Caki2 (cell line): ENCODE results near the gene GNAS-AS1. TPM values are rescaled to one million over a fixed set of nuclear protein-coding genes. Genes with fewer than 3 reads are reported as not detected.
"Not testable (repeated sequence)": the region's sequence is repeated elsewhere in the genome, so short reads cannot be mapped to it uniquely, and the experiment has no call there.

ENCODE experiments used
- DNase-seq: peaks from one replicate; pipeline ENCODE4 v3.0.0-alpha.2; 2015; ENCODE audit warnings: low read depth
- in situ Hi-C: cut with HindIII; loops from 2 replicates; pipeline ENCODE4 v1.10.0; 2016; ENCODE audit warnings: low sequenced_read_pairs, low pct_unique_long_range_greater_than_20kb, mixed read lengths
- total RNA-seq: library from RNA; depleted of rRNA; stranded (reverse); fragments of >200 nt; shearing (Covaris generic); gene quantifications from 2 replicates; pipeline ENCODE4 v1.2.3, GENCODE V29; 2014; ENCODE audit warnings: low replicate concordance

Gene GNAS-AS1
- total RNA-seq, 1 experiment from 2014 or later: 3.1 TPM

DNA sequence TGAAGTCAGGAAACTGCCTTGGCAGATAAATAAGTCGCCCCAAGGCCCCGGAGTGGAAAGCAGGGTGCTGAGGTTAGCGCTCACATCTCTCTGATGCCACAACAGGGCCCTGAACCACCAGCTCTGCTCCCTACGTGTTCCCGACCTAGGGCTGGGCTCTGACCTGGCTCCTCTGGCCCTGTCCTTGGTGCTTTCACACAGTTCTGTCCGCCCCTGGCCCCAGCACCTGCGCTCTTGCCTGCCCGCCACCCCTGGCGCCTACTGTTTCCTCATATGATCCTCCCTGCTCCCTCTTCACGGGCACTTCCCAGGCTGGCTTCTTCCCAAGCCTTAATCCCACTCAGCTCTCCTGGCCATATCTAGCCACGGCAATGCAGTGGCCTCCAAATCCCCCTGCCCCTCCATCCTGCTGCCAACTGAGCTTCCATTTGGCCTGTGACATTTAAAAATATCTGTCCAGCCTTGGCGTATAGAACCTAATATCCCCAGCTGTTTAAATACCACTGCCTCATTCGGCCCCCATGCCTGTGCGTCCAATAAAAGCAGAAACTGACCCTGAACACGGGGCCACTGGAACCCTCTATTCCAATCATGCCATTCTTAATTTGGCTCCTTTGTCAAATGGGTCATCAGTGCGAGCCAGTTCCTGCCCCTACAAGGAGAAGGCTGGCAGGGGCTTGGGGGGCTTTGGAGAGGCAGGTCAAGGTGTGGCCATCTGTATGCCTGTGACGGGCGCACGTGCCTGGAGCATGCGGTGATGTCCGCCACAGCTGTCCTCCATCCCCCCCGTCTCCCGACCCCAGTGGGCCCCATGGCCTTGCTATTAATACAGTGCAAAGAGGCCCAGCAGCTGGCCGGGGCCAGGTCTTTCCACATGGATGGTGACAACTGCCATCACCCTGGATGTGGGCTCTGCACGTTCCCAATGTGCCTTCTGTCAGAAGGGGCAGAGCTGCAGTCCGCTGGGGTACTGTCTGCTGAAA lies 27.7 kb downstream of the GNAS-AS1 start:
- in situ Hi-C loops: no loop called here
- no peak for DNase-seq

DNA sequence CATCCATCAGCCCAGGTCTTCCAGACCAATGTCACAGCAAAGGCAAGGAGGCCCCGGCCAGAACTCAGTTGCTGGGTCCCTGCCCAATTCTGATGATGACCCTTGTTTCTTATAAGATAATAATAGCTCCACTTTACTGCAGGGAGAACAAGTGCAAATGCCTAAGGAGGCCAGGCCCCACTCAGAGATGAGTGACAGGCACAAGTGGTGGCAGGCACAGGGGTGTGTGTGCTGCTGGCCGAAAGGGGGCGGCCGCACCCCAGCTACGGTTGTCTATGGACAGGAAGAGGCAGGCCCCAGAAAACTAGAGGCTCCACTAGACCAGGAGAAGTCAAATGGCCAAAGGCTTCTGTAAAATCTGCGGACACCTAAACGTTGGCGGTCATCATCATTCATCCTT lies 28.6 kb downstream of the GNAS-AS1 start:
- in situ Hi-C loops: no loop called here
- DNase-seq: no peak

DNA sequence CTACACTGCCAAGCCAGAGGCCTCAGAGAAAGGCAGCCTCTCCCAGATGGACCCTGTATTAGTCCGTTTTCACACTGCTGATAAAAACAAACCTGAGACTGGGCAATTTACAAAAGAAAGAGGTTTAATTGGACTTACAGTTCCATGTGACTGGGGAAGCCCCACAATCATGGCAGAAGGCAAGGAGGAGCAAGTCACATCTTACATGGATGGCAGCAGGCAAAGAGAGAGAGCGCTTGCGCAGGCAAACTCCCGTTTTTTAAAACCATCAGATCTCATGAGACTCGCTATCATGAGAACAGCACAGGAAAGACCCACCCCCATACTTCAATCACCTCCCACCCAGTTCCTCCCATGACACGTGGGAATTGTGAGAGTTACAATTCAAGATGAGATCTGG lies 30.2 kb downstream of the GNAS-AS1 start:
- in situ Hi-C loops, DNase-seq: not testable (repeated sequence)

DNA sequence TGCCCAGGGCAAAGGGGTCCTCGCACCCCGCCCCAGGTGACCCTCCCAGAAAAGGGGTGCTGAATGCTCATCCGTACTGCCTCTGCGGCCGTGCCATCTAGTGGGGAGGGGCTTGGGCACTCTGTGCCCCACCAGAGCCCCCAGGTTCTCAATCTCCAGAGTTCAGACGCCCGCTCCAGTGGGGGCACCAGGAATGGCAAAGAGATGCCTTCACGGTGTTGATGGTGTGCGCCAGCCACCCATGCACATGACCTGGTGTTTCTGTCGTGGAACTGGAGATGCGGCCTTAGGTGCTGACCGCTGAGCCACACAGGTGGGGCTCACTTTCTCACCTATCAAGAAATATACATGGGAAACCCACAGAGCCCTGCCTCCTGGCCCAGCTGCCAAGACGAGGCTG lies 30.8 kb downstream of the GNAS-AS1 start:
- DNase-seq: no peak
- in situ Hi-C loops: no loop called here

DNA sequence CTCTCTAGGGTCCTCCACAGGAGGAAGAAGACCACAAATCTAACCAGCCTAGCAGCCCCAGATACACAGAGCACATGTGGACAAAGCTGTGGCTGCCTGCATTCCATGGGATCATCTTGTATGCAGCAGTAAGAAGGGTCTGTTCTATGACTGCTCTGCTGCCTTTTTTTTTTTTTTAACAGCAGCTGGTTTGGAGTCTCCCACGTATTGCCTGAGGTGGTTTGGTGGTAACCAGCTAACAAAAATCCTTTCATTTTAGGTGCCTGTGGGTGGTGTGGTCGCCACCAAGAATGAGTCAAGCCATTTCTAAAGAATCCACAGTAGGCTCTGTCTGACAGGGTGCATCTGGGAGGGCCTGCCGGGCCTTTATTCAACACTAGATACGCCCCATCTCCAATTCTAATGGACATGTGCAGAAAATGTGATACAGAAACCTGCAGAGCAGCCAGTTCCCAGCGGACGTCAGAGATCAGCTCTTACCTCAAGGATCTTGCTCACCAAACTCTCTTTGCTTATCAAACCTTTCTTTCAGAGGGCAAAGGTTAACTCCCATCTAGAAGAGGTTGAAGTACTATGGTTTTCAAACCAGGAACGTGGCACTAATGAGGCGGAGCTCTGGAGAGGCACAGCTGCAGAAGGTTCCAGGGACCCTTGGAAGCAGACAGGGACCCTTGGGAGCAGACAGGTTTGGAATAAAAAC lies 32.0 kb downstream of the GNAS-AS1 start:
- in situ Hi-C loops: no loop called here
- no peak for DNase-seq

DNA sequence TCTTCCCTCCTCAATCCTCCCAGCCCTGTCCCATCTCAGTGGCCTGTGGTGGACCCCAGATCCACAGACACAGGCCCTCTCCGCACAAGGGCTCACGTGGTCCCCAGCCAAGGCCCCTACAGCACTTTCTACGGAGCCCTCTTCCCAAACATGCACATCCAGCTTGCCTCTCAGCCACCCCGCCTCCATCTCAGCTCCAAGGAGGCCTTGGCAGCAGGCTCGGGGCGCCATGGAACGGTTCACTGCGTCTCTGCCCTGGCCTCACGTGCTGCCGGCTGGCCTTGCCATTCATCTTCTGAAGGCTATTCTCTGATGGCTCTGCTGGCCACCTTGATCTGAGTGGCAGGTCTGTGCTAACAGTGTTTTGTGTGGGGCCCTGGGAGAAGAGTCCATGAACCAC lies 33.0 kb downstream of the GNAS-AS1 start:
- in situ Hi-C loops: no loop called here
- DNase-seq: no peak

DNA sequence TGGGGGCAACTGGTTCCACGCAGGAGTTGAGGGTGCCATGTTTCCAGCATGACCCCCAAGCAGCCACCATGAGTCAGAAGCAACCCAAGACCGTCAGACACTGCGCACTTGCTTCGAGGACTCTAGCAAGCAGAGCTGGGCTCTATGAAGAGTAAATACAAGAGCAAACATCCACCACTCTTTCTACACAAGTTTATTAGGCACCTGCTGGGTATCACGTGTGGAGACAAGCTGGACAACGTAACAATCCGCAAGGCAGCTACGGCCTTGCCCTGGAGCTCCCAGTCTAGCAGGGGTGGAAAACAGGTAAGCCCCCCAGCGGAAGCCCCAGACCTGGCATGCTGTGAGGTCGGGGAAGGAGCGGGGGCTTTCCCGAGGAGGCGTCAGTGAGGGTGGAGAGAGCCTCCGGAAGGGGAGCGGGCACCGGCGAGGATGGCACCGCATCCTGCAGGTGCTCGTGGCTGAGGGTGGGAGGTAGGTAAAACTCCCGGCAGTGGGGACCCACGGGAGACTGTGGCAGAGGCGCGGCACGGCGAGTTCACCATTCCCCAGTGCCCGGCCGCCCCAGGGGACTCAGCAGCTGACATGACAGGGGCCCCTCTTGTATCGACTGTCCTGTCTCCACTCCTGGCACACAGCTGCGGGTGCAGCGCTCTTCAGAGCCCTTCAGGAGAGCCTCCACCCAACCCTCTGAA lies 33.6 kb downstream of the GNAS-AS1 start:
- in situ Hi-C loops: no loop called here
- no peak for DNase-seq

DNA sequence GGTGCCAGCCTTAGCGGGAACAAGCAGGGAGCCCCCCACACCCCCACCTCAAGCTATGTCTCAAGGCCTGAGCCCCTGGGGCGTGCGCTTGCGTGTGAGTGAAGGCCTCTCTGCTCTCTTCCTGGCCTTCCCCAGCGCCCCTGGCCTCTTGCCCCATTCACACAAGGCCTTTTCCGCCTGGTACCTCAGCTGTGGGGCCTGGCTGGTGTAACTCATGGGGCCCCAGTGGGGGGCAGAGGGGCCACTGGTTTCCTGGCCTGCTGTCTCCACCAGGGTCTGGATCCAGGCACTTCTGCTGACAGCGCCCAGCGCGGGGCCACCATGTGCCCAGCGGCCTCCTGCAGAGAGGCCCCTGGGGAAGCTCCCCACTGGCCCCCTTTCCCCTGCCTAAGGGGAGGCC lies 34.7 kb downstream of the GNAS-AS1 start:
- DNase-seq: no peak
- in situ Hi-C loops: no loop called here

DNA sequence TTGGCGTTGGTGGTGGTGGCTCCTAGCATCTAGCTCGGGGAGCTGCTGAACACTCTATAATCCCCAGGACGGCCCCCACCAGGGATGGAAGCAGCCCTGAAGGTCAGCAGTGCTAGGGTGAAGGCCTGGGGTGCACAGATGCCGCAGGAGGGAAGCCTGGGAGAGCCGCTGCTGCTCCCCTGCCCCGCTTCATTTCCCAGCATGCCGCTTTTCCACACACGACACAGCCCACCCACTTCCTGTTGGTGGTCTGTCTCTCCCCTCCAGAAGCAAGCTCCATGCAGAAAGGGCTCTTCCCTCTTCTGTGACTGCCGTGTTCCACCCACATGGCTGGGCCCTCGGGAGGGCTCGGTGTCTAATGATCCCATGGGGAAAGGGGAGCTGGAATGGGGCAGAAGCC lies 35.3 kb downstream of the GNAS-AS1 start:
- in situ Hi-C loops: no loop called here
- DNase-seq: no peak

DNA sequence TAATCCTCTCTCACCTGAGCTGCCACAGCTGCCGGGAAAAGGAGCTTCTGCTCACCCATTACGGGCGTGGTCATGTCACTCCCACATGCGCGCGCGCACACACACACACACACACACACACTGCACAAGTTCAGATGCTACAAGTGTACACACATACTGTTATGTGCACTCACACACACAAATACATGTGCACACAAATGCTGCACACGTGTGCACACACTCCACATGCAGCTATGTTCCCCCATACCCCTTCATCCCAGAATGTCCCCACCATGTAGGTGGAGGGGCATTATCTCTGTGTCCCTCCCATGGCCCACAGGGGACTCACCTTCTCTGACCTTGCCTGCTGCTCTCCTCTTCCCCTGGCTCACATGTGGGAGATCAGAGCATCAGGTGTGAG lies 37.3 kb downstream of the GNAS-AS1 start:
- in situ Hi-C loops: no loop called here
- no peak for DNase-seq

DNA sequence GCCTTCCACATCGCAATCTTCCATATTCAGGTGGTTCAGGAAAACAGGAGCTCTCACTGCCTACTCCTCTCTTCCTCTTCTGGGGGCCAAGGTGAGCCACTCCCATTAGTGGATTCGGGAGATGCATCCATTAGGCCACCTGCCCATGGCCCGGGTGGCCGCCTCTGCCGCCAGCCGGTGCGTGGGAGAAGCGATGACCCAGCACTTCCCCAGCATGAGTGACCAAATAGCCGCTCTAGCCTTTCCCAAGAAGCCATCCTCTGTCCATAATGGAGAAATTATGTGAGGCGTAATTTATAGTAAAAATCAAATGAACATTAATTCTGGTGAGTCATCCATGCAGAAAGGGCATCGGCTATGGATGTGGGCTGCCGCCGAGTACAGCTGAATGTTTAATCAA lies 39.4 kb downstream of the GNAS-AS1 start:
- in situ Hi-C loops: no loop called here
- no peak for DNase-seq

DNA sequence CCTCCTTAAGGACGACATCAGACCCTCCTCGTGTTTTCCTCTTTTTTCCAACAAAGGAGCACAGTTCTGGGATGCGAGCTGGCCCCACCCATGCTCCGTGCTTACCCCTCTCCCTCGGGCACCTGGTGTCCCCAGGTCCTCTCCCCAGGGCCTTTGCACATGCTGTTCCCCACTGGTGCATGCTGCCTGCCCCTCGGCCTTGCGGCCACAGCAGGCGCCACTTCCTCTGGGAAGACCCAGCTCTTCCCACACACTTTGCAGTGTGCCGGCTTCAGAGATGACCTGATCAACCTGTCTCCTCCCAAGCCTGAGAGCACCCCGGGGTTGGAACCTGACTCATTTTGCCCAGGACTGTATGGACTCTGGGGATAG lies 39.8 kb downstream of the GNAS-AS1 start:
- DNase-seq: no peak
- in situ Hi-C loops: no loop called here

DNA sequence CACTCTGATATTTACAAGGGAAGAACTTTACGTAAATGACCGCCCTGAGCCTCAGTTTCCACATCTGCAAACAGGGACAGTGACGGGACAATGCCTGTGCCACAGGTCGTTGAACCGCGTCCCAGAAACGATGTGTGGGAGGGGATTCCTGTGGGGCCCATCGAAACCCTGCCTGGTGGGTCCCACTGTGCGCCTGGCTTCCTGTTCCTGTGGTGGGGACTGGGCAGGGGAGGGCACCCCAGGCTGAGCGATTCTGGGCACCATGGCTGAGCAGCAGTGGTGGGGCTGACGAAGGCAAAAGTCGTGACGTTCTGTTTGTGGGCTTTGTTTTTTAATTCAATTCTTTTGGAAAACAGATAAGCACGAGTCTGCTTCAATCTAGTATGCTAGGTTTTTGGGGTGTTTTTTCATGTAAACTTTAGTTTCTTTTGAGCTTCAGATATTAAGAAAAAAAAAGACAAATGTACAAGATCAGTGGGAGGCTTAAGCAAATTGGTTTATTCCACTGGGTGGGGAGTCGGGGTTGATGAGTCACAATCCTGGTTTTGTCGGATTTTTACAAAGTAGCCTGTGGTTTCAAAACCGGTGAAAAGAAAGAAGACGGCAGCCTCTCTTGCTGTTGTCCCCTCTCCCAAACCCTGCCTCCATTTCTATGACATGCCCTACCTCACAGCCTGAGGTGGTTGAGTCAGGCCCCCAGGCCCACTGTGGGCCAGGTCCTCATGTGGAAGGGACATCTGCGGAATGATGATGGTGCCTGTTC lies 40.4 kb downstream of the GNAS-AS1 start:
- no peak for DNase-seq
- in situ Hi-C loops: no loop called here

DNA sequence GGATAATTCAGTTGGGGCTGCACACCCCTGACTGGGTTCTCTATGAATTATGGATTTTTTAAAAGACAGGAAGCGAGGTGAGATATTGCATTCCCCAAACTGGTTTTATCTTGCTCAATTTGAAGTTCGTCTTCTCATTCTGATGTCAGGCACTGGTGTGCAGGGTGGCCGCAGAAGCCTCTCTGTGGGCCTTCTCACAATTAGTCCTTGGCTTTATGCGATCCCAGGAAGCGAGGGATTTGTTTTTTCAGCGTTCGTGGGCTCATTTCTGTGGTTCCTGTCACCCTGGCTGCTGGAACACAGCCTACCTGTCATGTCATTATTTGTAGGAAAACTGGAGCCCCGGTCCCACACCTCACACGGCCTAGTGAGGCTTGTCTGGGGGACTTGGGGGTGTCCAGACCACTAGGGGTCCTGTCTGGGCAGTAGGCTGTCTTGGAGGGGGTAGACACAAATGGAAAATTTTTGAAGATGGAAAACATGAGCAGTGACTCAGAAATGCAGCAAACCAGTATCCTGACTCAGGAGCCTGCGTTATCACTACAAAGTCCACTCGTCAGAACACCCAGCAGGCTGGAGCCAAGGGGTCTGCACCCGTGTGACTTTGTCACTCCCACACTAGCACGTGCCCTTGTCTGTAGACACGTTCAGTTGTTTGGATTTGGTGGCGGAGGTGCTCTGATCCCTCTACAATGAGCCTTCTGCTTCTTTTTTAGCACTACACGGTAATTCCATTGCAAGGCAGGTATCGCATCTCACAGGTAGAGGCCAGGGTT lies 42.2 kb downstream of the GNAS-AS1 start:
- no peak for DNase-seq
- in situ Hi-C loops: no loop called here

DNA sequence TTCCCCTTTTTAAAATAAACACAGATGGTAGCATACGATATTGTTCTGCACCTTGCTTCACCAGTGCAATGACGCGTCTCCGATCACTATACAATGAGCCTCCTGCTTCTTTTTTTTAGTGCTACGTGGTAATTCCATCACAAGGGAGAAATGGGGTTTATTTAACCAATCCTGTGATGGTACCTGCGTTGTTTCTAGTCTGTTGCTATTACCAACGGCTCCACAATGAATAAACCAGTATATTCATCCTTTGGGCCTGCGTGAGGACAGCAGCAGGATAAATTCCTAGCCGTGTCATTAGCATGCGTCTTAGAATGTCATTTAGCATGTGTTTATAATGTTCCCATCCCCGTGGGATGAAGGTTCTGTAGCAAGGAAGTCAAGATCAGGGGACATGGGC lies 42.9 kb downstream of the GNAS-AS1 start:
- in situ Hi-C loops: no loop called here
- DNase-seq: no peak

DNA sequence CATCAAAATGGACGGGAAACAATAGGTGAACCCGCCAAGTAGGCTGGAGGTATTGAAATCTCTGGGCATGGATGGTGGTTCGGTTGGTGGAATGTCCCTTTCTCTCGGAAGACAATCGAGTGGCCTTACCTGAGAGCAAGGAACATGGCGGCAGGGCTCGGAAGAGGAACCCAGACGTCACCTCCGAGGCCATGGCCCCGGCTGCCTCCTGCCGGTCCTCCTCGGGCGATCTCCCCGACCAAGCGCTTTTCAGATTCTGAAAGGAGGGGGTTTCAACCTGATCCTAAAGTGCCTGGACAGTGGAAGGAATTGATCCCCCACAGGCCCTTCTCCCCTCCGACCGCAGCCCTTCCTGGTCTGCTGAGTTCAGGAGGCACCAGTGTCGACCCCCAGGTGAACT lies 47.2 kb downstream of the GNAS-AS1 start:
- DNase-seq: no peak
- in situ Hi-C loops: no loop called here

DNA sequence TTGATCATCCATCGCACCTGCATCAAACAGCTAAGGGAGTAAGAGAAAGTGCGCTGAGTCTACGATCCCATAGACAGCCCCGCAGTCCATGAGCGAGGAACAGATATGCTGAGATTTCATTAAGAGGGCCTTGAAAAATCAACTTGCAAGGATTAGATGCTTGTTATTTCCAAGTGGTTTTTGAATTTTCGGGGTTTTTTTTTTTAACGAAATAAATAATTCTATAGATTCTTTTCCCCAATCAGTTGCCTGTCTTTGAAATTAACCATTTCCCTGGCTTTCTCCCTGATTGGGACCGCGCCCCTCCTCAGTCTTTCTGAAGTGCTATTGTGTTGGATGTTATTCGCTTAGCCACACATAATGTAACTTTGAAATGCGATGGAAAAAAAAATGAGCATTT lies 48.6 kb downstream of the GNAS-AS1 start:
- in situ Hi-C loops: no loop called here
- DNase-seq: no peak
